Mesothelial cell of epicardium (in vitro differentiated cells): Measurements from ENCODE around the gene HPGDS. TPM values are rescaled to one million over a fixed set of nuclear protein-coding genes. Genes with fewer than 3 reads are reported as not detected.

Source experiments
- DNase-seq, 2 experiments: peaks; one replicate each; pipeline ENCODE4 v3.0.0; 2021; ENCODE audit warnings: low spot score in 2 of 2; ENCODE audit not compliant: unreplicated experiment in 2 of 2
- H3K27ac Mint-ChIP-seq: 2 replicates; pipeline ENCODE4 v1.8.0; 2021; ENCODE audit warnings: mixed read lengths
- H3K27me3 Mint-ChIP-seq: 2 replicates; pipeline ENCODE4 v1.8.0; 2021; ENCODE audit warnings: low read depth, mixed read lengths
- H3K36me3 Mint-ChIP-seq: 2 replicates; pipeline ENCODE4 v1.8.0; 2021; ENCODE audit warnings: mixed read lengths
- H3K4me1 Mint-ChIP-seq: 2 replicates; pipeline ENCODE4 v1.8.0; 2021; ENCODE audit warnings: mixed read lengths
- H3K4me3 Mint-ChIP-seq: 2 replicates; pipeline ENCODE4 v1.8.0; 2021; ENCODE audit warnings: mild to moderate bottlenecking, moderate library complexity, mixed read lengths
- H3K9me3 Mint-ChIP-seq: 2 replicates; pipeline ENCODE4 v1.8.0; 2021; ENCODE audit warnings: mixed read lengths
- total RNA-seq: library from RNA; stranded (reverse); gene quantifications from 3 replicates; pipeline ENCODE4 v1.2.1, GENCODE V29; 2021
- TF ChIP-seq, protein P1 (sequence below): fragments of 200-600 bp; sonication (generic); IDR thresholded peaks from one replicate; pipeline ENCODE4 v1.5.0; 2021; ENCODE audit warnings: antibody characterized with exemption; ENCODE audit not compliant: unreplicated experiment

Gene HPGDS
- total RNA-seq, 1 donor from 2014 or later, result not detected

GRCh38 chr4:94371290-94371689, 28.7 kb upstream of the HPGDS start:
- peaks cover 14% of the 10 kb centered on the region for H3K9me3 Mint-ChIP-seq

DNA sequence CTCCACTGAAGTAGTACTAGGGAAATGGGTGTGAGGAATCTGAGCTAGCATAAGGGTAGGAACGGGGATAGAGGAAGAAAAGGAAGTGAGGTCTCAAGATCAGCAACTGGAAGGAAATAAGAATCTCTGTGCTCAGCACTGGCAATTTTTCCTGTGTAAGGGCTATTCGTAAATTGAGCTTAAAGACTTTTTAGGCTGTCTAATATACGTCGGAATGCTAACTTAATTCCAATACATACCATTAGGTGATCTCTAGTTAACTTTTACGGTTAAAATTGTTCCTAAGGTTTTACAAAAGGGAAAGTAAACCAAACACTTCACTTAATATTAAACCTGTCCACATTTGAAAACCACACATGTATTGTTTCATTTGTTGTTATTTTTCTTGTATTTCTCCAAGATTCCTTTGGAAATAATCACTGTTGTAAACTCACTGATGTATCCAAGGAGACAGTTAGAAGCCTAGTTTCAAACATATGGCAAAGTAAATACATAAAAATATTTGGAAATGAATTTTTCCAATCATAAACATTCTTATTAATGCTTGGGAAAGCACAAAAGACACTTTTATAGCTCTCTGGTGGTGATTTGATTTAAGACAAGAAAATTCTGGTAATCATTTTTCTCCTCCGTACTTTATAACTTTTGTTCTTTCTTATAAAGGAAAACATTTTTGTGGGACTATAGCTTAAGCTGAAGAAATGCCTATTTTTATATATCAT, 28.1 kb upstream of the HPGDS start:
- Mint-ChIP-seq H3K4me3 (no peak overlapping the region), H3K27me3 (no peaks in the 10 kb centered on the region), H3K27ac (no peak overlapping the region), H3K4me1 (no peaks in the 10 kb centered on the region), H3K36me3 (peaks cover 3% of the 10 kb centered on the region), H3K9me3 (peaks cover 19% of the 10 kb centered on the region)
- DNase-seq, result no peak
- TF ChIP-seq, protein P1, sequence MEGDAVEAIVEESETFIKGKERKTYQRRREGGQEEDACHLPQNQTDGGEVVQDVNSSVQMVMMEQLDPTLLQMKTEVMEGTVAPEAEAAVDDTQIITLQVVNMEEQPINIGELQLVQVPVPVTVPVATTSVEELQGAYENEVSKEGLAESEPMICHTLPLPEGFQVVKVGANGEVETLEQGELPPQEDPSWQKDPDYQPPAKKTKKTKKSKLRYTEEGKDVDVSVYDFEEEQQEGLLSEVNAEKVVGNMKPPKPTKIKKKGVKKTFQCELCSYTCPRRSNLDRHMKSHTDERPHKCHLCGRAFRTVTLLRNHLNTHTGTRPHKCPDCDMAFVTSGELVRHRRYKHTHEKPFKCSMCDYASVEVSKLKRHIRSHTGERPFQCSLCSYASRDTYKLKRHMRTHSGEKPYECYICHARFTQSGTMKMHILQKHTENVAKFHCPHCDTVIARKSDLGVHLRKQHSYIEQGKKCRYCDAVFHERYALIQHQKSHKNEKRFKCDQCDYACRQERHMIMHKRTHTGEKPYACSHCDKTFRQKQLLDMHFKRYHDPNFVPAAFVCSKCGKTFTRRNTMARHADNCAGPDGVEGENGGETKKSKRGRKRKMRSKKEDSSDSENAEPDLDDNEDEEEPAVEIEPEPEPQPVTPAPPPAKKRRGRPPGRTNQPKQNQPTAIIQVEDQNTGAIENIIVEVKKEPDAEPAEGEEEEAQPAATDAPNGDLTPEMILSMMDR, result no peak

More at GRCh38 chr4:94371290-94371689, 28.7 kb upstream of the HPGDS start:
- no peak overlapping the region for H3K4me3 Mint-ChIP-seq
- H3K36me3 Mint-ChIP-seq, result peaks cover 3% of the 10 kb centered on the region
- H3K4me1 Mint-ChIP-seq, result no peaks in the 10 kb centered on the region
- DNase-seq, result no peak
- H3K27me3 Mint-ChIP-seq, result no peaks in the 10 kb centered on the region
- TF ChIP-seq, protein P1, result no peak
- H3K27ac Mint-ChIP-seq, result no peak overlapping the region

- no peak overlapping the region for H3K27ac Mint-ChIP-seq
- no peaks in the 10 kb centered on the region for H3K27me3 Mint-ChIP-seq
- DNase-seq, result no peak
- H3K4me3 Mint-ChIP-seq, result no peak overlapping the region
- H3K9me3 Mint-ChIP-seq, result peaks cover 19% of the 10 kb centered on the region
- H3K36me3 Mint-ChIP-seq, result peaks cover 3% of the 10 kb centered on the region
- no peaks in the 10 kb centered on the region for H3K4me1 Mint-ChIP-seq
- TF ChIP-seq, protein P1, result no peak
Observed at GRCh38 chr4:94369046-94369445, 26.4 kb upstream of the HPGDS start.

DNA sequence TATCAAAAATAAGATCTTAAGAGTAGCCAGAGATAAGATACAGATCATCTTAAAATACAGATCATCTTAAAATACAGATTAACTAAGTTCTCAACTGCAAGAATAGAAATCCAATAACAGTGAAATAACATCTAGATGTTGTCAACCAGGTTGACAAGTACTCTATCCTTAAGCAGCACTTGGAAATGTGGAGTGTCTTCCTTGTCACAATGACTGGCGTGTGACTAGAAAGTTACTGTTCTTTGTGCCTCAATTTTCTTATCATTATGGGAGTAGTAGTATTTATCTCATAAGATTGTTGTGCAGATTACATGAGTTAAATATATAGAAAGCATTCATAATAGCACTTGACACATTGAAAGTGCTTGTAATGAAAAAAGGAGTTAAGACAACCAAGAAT, 25.8 kb upstream of the HPGDS start:
- Mint-ChIP-seq H3K9me3 (peaks cover 19% of the 10 kb centered on the region), H3K27me3 (no peaks in the 10 kb centered on the region), H3K4me1 (no peaks in the 10 kb centered on the region), H3K4me3 (no peak overlapping the region), H3K36me3 (peaks cover 3% of the 10 kb centered on the region), H3K27ac (no peak overlapping the region)
- DNase-seq, result no peak
- TF ChIP-seq, protein P1, result no peak

- peaks cover 3% of the 10 kb centered on the region for H3K36me3 Mint-ChIP-seq
- peaks cover 7% of the 10 kb centered on the region for H3K27me3 Mint-ChIP-seq
- TF ChIP-seq, protein P1, result no peak
- H3K4me3 Mint-ChIP-seq, result no peak overlapping the region
- peaks cover 19% of the 10 kb centered on the region for H3K9me3 Mint-ChIP-seq
- no peaks in the 10 kb centered on the region for H3K4me1 Mint-ChIP-seq
- DNase-seq, result no peak
- H3K27ac Mint-ChIP-seq, result no peak overlapping the region
Observed at GRCh38 chr4:94365304-94365703, 22.7 kb upstream of the HPGDS start.
